CD4-positive, CD25-positive, alpha-beta regulatory T cell (primary cell): ENCODE data around the gene TRIOBP. TPM values are rescaled to one million over a fixed set of nuclear protein-coding genes. Genes with fewer than 3 reads are reported as not detected.

ENCODE experiments used
- ATAC-seq, 2 donors: fragments of 150-1000 bp; cut with Tn5 transposase; one replicate each; pipeline ENCODE4 v1.10.0; 2021; ENCODE audit warnings: low read depth in 2 of 2, moderate number of reproducible peaks in 2 of 2, moderate library complexity in 1 of 2
- DNase-seq, 3 donors: peaks; one replicate each; pipeline versions ENCODE4 v3.0.0 to v3.0.0-alpha.2; 2012 to 2022; ENCODE audit warnings: mixed read lengths in 1 of 3
- H3K27ac ChIP-seq: one replicate; pipeline ENCODE4 v1.7.0; 2013; ENCODE audit warnings: mild to moderate bottlenecking, low read length; ENCODE audit not compliant: insufficient read depth, poor library complexity, severe bottlenecking
- H3K27me3 ChIP-seq: one replicate; pipeline ENCODE4 v1.7.0; 2013; ENCODE audit warnings: low read length; ENCODE audit not compliant: control insufficient read depth, insufficient read depth
- H3K36me3 ChIP-seq: one replicate; pipeline ENCODE4 v1.7.0; 2013; ENCODE audit warnings: mild to moderate bottlenecking, low read length, moderate library complexity; ENCODE audit not compliant: control insufficient read depth, insufficient read depth
- H3K4me1 ChIP-seq: 2 replicates; pipeline ENCODE4 v1.7.0; 2013; ENCODE audit warnings: mild to moderate bottlenecking, low read length; ENCODE audit not compliant: insufficient read depth, control insufficient read depth, poor library complexity, severe bottlenecking
- H3K4me3 ChIP-seq: one replicate; pipeline ENCODE4 v1.7.0; 2013; ENCODE audit warnings: low read depth, mild to moderate bottlenecking, low read length, moderate library complexity
- H3K9me3 ChIP-seq, 2 experiments: 1 replicate in 1 of 2; 2 replicates in 1 of 2; pipeline ENCODE4 v1.7.0; 2013; ENCODE audit warnings: low read length in 2 of 2, mild to moderate bottlenecking in 1 of 2, moderate library complexity in 1 of 2; ENCODE audit not compliant: control insufficient read depth in 2 of 2
- H3K27ac Mint-ChIP-seq, 3 donors: one replicate each; pipeline ENCODE4 v1.8.0; 2020 to 2022; ENCODE audit warnings: mild to moderate bottlenecking in 3 of 3, mixed read lengths in 3 of 3, moderate library complexity in 2 of 3
- H3K27me3 Mint-ChIP-seq: one replicate; pipeline ENCODE4 v1.8.0; 2022; ENCODE audit warnings: mild to moderate bottlenecking, mixed read lengths
- H3K36me3 Mint-ChIP-seq: one replicate; pipeline ENCODE4 v1.8.0; 2020; ENCODE audit warnings: mixed read lengths
- H3K4me1 Mint-ChIP-seq, 4 donors: one replicate each; pipeline ENCODE4 v1.8.0; 2020 to 2022; ENCODE audit warnings: mixed read lengths in 4 of 4, mild to moderate bottlenecking in 1 of 4
- H3K4me3 Mint-ChIP-seq, 4 donors: one replicate each; pipeline ENCODE4 v1.8.0; 2020 to 2022; ENCODE audit warnings: mild to moderate bottlenecking in 4 of 4, mixed read lengths in 4 of 4, moderate library complexity in 3 of 4
- H3K9me3 Mint-ChIP-seq, 7 donors: one replicate each; pipeline ENCODE4 v1.8.0; 2020 to 2022; ENCODE audit warnings: mixed read lengths in 7 of 7, mild to moderate bottlenecking in 3 of 7, moderate library complexity in 2 of 7
- polyA plus RNA-seq, 4 donors: library from polyadenylated mRNA; unstranded; fragments of 300-500 nt; fragmentation: Illumina TruSeq; gene quantifications; one replicate each; pipeline ENCODE4 v1.2.3, GENCODE V29; 2021
- total RNA-seq: library from RNA; stranded (reverse); gene quantifications from one replicate; pipeline ENCODE4 v1.2.3, GENCODE V29; 2022

Gene TRIOBP
- total and polyA plus RNA-seq, 5 donors from 2014 or later = 10.9 to 24.8 (median 14.0) TPM

DNA sequence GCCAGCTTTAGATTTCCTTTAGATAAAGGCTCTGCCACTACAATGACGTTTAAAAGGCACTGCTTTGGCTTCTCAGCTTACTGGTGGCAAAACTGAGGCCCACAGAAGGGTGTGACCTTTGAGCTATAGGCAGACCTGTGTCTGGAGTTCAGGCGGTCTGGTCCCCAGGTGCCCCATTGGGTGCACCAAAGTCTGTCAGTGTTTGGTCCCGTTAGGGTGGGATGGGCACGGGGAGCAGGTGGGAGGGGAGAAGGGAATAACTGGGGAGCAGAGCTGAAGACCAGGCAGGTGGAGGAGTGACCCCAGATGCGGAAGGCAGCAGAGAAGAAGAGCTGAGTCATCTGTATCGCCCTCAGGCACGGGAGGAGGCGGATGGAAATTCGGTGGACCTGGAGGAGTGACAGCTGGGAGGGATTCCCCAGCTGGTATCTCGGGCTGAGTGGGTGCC, 65.6 kb downstream of the TRIOBP start:
- Histone ChIP-seq H3K36me3 (peaks cover 27% of the 10 kb centered on the region), H3K9me3 (no peaks in the 10 kb centered on the region), H3K4me1 (no peaks in the 10 kb centered on the region), H3K27me3 (no peaks in the 10 kb centered on the region), H3K27ac (no peak overlapping the region), H3K4me3 (no peak overlapping the region)
- Mint-ChIP-seq H3K4me1 (peaks cover 0 to 2% (median under 1%) of the 10 kb centered on the region in 4 donors), H3K27me3 (no peaks in the 10 kb centered on the region), H3K9me3 (peaks cover 0 to 1% (median 0%) of the 10 kb centered on the region in 7 donors), H3K27ac (peak overlapping the region in 1 of 3 donors; percentile 31), H3K36me3 (peaks cover 4% of the 10 kb centered on the region), H3K4me3 (no peak overlapping the region)
- no peak for ATAC-seq
- DNase-seq = no peak

DNA sequence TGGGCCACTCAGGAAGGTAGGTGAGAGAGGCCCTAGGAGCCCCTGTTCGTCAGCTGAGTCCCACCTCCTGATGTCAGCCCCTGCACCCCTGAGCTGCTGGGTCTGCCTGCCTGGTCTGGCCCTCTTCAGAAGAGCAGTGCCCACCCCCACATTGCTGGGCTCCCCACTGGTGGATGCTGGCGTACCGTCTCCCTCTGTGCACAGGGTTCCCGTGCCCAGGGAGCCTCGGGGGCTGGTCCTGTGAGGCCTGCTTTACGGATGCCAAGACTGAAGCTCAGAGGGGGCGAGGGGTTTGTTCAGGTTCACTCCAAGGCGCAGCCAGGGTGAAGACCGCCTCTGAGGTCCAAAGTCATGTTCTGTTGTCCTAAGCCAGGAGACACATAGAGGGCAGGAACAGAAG, 66.2 kb downstream of the TRIOBP start:
- H3K27ac ChIP-seq = no peak overlapping the region
- H3K27me3 Mint-ChIP-seq = no peaks in the 10 kb centered on the region
- H3K36me3 ChIP-seq = peaks cover 24% of the 10 kb centered on the region
- no peak for DNase-seq
- no peaks in the 10 kb centered on the region for H3K4me1 ChIP-seq
- H3K9me3 ChIP-seq = no peaks in the 10 kb centered on the region
- H3K4me3 Mint-ChIP-seq = no peak overlapping the region
- H3K9me3 Mint-ChIP-seq = peaks cover 0 to 1% (median 0%) of the 10 kb centered on the region in 7 donors
- H3K4me3 ChIP-seq = no peak overlapping the region
- peaks cover 0 to 2% (median under 1%) of the 10 kb centered on the region in 4 donors for H3K4me1 Mint-ChIP-seq
- no peak for ATAC-seq
- H3K27me3 ChIP-seq = no peaks in the 10 kb centered on the region
- peaks cover 4% of the 10 kb centered on the region for H3K36me3 Mint-ChIP-seq
- H3K27ac Mint-ChIP-seq = no peak overlapping the region

DNA sequence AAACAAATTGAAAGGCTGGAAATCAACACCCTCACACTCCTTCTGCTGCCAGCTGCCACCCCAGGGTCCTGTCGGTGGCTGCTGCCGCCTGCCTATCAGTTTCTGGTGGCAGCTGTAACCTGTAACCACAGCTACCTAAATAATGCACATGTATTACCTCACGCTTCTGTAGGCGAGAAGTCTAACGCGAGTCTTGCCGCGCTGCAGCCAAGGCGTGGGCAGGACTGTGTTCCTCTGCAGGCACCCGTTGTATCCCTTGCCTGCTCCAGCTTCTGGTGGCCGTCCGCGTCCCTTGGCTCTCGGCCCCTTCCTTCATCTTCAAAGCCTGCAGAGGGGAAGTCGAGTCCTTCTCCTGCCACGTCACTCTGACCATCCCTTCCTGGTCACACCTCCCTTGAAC, 66.8 kb downstream of the TRIOBP start:
- peaks cover 4% of the 10 kb centered on the region for H3K36me3 Mint-ChIP-seq
- Histone ChIP-seq H3K4me1 (no peaks in the 10 kb centered on the region), H3K4me3 (no peak overlapping the region), H3K27me3 (no peaks in the 10 kb centered on the region), H3K9me3 (no peaks in the 10 kb centered on the region), H3K36me3 (peaks cover 19% of the 10 kb centered on the region), H3K27ac (no peak overlapping the region)
- ATAC-seq (no peak), DNase-seq (no peak)
- peaks cover 0 to 2% (median under 1%) of the 10 kb centered on the region in 4 donors for H3K4me1 Mint-ChIP-seq
- no peak overlapping the region for H3K27ac Mint-ChIP-seq
- no peak overlapping the region for H3K4me3 Mint-ChIP-seq
- no peaks in the 10 kb centered on the region for H3K27me3 Mint-ChIP-seq
- H3K9me3 Mint-ChIP-seq = peaks cover 0 to 1% (median 0%) of the 10 kb centered on the region in 7 donors

DNA sequence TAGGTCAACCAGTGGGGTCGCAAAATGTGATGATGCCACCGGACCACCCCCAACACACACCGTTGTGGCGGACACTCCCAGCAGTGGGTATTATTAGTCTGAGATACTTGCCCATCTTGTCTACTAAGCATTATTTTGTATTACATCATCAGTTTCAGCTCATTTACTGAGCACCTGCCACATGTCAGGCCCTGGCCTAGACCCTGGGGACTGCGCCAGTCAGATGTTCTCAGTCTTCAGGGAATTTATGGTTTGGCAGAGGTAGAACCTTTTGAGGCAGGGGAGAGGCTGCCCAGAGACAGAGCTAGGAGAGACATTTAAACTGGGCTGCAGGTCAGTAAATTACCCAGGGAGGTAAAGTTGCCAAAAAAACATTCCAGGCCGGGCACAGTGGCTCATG, 67.8 kb downstream of the TRIOBP start:
- Histone ChIP-seq H3K27me3 (no peaks in the 10 kb centered on the region), H3K27ac (no peak overlapping the region), H3K36me3 (peaks cover 10% of the 10 kb centered on the region), H3K4me1 (no peaks in the 10 kb centered on the region), H3K4me3 (no peak overlapping the region), H3K9me3 (no peaks in the 10 kb centered on the region)
- Mint-ChIP-seq H3K4me3 (no peak overlapping the region), H3K36me3 (peaks cover 4% of the 10 kb centered on the region), H3K9me3 (peaks cover 0 to 1% (median 0%) of the 10 kb centered on the region in 7 donors), H3K4me1 (peaks cover 0 to 2% (median under 1%) of the 10 kb centered on the region in 4 donors), H3K27me3 (no peaks in the 10 kb centered on the region), H3K27ac (no peak overlapping the region)
- ATAC-seq (no peak), DNase-seq (no peak)

DNA sequence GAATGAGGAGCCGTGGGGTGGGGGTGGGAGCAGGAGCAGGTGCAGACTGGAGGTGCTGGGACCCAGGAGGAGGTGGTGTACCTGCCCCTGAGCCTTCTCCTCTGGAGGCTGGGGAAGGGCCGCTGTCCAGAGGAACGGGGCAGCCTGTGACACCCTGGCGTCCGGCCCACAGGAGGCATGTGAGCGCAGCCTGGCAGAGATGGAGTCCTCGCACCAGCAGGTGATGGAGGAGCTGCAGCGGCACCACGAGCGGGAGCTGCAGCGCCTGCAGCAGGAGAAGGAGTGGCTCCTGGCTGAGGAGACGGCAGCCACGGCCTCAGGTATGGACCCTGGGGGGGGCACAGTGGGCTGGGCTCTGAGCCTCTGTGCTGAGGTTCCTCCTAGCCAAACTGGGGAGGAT, 68.7 kb downstream of the TRIOBP start:
- Histone ChIP-seq H3K27me3 (no peaks in the 10 kb centered on the region), H3K9me3 (no peaks in the 10 kb centered on the region), H3K27ac (no peak overlapping the region), H3K4me1 (no peaks in the 10 kb centered on the region), H3K4me3 (no peak overlapping the region), H3K36me3 (peaks cover 7% of the 10 kb centered on the region)
- ATAC-seq (no peak), DNase-seq (no peak)
- Mint-ChIP-seq H3K4me1 (peaks cover 0 to 2% (median under 1%) of the 10 kb centered on the region in 4 donors), H3K27ac (no peak overlapping the region), H3K4me3 (no peak overlapping the region), H3K27me3 (no peaks in the 10 kb centered on the region), H3K9me3 (peaks cover 0 to 1% (median 0%) of the 10 kb centered on the region in 7 donors), H3K36me3 (no peaks in the 10 kb centered on the region)

DNA sequence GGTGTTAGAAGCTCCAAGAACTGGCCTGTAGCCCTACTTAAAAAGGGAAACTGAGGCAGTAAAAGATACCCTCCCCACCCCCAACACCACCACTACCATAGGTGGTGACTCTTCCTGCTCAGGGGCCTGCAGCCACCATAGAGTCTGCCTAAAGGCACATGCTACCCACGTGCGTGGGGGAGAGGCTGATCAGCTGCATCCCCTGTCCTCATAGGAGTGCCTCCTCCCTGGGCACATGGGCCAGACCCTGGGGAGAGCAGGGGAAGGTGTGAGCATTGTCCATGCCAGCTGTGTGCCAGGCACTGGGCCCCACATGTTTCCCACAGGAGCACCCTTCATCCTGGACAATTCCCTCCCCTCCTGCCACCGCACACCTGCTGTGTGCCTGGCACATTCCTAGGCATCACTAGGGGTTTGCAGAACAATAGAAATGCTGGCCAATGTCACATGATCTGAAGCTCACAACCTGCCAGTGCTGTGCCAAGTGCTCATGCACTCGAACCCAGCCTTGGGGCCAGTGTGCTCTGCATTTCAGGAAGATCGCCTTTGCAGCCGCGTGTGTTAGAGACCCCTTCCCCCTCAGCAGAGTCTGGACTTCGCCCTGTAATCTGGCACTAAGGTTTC, 69.2 kb downstream of the TRIOBP start:
- Histone ChIP-seq H3K9me3 (no peaks in the 10 kb centered on the region), H3K4me1 (no peaks in the 10 kb centered on the region), H3K27ac (no peak overlapping the region), H3K4me3 (no peak overlapping the region), H3K36me3 (peaks cover 7% of the 10 kb centered on the region), H3K27me3 (no peaks in the 10 kb centered on the region)
- H3K9me3 Mint-ChIP-seq = peaks cover 0 to 1% (median 0%) of the 10 kb centered on the region in 7 donors
- H3K4me1 Mint-ChIP-seq = peaks cover 0 to 2% (median under 1%) of the 10 kb centered on the region in 4 donors
- no peak for DNase-seq
- ATAC-seq = no peak
- no peak overlapping the region for H3K4me3 Mint-ChIP-seq
- peaks cover 4% of the 10 kb centered on the region for H3K36me3 Mint-ChIP-seq
- H3K27ac Mint-ChIP-seq = peak overlapping the region in 1 of 3 donors; percentile 68
- no peaks in the 10 kb centered on the region for H3K27me3 Mint-ChIP-seq

DNA sequence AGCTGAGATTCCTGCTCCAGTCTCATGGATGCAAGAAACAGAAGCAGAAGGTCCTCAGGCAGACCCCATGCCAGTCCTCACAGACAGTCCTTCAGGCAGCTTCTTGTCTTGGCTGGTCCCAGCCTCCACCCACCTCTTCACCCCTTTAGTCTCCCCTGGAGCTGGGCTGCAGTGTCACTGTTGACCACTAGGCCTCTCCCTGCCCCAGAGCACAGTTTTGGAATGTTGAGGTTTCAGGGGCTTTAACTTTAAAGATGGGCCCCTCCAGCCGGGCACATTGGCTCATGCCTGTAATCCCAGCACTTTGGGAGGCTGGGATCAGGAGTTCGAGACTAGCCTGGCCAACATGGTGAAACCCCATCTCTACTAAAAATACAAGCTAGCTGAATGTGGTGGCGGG, 71.4 kb downstream of the TRIOBP start:
- Mint-ChIP-seq H3K27me3 (no peaks in the 10 kb centered on the region), H3K27ac (no peak overlapping the region), H3K4me1 (peaks cover 0 to 2% (median 0%) of the 10 kb centered on the region in 4 donors), H3K36me3 (peaks cover 13% of the 10 kb centered on the region), H3K4me3 (no peak overlapping the region), H3K9me3 (peaks cover 0 to 1% (median 0%) of the 10 kb centered on the region in 7 donors)
- ATAC-seq (no peak), DNase-seq (no peak)
- H3K4me3 ChIP-seq = no peak overlapping the region
- H3K27ac ChIP-seq = no peak overlapping the region
- H3K36me3 ChIP-seq = peaks cover 25% of the 10 kb centered on the region
- no peaks in the 10 kb centered on the region for H3K27me3 ChIP-seq
- H3K9me3 ChIP-seq = no peaks in the 10 kb centered on the region
- H3K4me1 ChIP-seq = no peaks in the 10 kb centered on the region

DNA sequence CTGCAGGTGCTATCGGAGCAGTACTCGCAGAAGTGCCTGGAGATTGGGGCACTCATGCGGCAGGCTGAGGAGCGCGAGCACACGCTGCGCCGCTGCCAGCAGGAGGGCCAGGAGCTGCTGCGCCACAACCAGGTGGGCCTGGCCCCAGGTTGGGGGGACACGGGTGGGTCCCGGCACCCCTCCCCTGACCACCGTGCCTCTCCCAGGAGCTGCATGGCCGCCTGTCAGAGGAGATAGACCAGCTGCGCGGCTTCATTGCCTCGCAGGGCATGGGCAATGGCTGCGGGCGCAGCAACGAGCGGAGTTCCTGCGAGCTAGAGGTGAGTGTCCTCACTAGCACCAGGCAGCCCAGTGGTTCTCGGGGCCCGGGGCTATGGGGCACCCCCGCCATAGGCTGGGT, 72.2 kb downstream of the TRIOBP start:
- no peak for DNase-seq
- H3K4me1 Mint-ChIP-seq = peaks cover 0 to 2% (median 0%) of the 10 kb centered on the region in 4 donors
- no peaks in the 10 kb centered on the region for H3K27me3 Mint-ChIP-seq
- no peak for ATAC-seq
- no peaks in the 10 kb centered on the region for H3K27me3 ChIP-seq
- H3K4me1 ChIP-seq = no peaks in the 10 kb centered on the region
- H3K4me3 Mint-ChIP-seq = no peak overlapping the region
- peaks cover 18% of the 10 kb centered on the region for H3K36me3 ChIP-seq
- peaks cover 14% of the 10 kb centered on the region for H3K36me3 Mint-ChIP-seq
- peaks cover 0 to 1% (median 0%) of the 10 kb centered on the region in 7 donors for H3K9me3 Mint-ChIP-seq
- H3K27ac ChIP-seq = no peak overlapping the region
- H3K4me3 ChIP-seq = no peak overlapping the region
- H3K27ac Mint-ChIP-seq = no peak overlapping the region
- no peaks in the 10 kb centered on the region for H3K9me3 ChIP-seq
